HG03521 (cell line): ENCODE data around the gene AFF3.

ENCODE experiments used
- ATAC-seq: cut with Tn5 transposase; IDR thresholded peaks from one replicate; pipeline ENCODE4 v1.9.1; 2021; ENCODE audit warnings: mild to moderate bottlenecking, moderate library complexity; ENCODE audit not compliant: unreplicated experiment

The AFF3 gene

DNA sequence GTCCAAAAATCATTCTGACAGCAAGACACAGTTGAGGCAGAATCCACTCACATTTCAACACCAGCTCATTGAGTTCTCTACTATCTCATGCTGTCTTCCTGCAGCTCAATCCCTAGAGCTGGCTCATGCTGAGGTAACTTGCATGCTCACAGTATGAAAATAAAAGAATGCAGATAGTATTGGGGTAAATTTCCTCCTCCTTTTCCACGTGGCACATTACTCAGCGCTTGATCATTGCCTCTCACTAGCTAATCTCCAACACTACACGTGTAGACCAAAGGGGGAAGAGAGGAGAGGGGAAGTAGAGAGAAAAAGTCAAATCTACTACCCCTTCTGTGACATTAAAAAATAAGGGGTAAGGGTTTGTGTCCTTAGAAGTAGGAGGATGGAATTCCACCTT, 300.6 kb downstream of the AFF3 start:
- ATAC-seq: no peak

DNA sequence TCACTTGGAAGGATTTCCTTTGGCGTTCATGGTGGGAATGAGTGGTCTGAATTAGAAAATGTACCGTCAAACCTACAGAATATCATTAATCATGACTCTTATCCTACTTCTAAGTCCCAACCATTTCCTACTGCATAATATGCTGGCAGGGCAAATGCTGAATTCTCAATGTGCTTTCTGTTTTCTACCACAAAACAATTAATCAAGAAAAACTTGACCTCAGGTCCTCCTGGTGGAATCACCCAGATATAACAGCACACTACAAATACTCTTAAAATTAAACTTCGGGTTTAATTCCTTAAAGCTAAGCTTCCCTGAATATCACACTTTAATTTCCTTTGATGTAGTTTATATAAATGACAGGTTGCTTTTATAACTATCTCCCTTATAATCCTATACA, 301.6 kb downstream of the AFF3 start:
- ATAC-seq: no peak

GRCh38 chr2:99836690-99837605, 305.4 kb downstream of the AFF3 start:
- no peak for ATAC-seq

- no peak for ATAC-seq
Observed at GRCh38 chr2:99834426-99834825, 308.0 kb downstream of the AFF3 start.

- no peak for ATAC-seq
Observed at GRCh38 chr2:99833586-99834201, 308.7 kb downstream of the AFF3 start.

DNA sequence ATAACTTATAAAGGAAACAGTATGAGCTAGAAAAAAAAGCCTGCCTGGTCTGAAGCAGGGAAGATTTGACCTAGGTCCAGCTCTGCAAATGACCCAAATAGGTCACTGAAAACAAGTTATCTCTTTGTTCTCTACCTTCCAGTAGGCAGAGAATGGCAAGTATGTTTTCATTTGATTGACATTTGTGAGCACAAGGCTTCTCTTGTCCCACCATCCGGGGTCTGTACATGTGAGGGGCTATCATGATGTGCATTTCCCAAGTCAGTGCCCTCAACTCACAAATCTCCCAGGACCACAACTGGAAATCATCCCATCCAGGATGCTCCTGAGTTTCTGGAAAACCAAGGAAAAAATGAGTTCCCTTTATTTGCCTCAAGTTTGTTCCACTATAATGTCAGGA, 309.5 kb downstream of the AFF3 start:
- ATAC-seq: no peak

DNA sequence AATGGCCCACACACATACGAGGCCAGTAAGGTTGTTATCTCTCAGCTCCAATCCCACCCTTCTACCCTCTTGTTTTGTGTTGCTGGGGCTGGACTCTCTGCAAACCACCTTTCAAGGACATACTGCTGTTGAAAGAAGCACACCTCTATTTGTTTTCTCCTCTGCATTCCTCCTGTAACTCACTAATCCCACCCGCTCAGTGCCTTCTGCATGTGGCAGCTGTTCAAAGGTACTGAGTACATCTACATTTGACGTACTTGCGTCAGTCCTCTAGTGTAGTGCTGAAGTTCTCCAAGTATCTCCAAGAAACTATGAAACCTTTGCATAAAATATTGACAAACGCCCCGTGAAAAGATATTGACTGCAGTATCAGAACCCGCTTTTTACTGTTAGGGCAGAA, 310.6 kb downstream of the AFF3 start:
- no peak for ATAC-seq

DNA sequence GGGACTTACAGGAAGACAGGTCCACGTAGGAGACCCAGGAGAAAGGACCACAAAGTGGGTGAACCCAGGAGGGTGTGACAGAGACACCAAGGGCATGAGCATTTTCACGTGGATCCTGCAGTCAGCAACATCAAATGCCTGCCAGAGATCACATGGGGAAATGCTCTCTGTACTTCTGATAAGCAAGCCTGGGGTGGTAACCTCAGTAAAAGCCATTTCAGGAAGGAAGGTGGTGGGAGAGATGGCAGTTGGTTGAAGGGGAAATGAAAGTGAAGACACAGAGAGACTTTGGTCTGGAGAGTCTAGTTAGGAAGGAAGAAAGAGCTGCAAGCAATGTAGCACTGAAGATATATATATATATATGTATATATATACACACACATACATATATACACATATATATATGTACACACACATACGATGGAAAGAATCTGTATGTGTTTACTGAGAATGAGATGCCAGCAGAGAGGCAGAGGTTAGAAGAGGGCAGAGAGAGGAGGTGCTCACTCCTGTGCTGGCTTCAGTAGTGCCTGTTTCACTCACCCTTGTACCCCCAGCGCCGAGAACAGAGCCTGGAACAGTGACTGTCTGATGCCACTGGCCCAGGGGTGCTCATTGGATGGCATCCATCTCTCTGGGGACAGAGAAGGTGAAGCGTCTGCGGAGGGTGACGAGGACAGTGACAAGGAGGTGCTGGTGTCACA, 314.9 kb downstream of the AFF3 start:
- no peak for ATAC-seq

DNA sequence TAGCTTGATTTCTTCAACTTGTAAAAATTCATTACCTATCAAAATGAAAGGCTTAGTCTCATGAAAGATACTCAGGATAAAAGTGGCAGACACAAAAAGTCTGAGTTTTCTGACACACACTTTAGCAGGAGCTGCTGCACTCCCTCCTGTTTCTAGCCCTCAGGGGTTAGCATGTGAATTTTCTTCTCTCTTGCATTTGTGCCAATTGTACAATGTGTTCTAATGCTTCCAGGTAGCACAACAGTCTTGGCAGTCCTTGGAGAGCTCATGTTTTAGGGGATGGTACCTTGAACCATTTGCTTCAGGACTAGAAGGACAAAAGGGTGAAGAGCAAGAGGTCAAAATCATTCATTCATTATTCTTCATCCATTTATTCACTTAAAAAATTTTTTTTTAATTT, 316.8 kb downstream of the AFF3 start:
- ATAC-seq: no peak

- ATAC-seq: no peak
Observed at GRCh38 chr2:99824758-99825157, 317.6 kb downstream of the AFF3 start.

DNA sequence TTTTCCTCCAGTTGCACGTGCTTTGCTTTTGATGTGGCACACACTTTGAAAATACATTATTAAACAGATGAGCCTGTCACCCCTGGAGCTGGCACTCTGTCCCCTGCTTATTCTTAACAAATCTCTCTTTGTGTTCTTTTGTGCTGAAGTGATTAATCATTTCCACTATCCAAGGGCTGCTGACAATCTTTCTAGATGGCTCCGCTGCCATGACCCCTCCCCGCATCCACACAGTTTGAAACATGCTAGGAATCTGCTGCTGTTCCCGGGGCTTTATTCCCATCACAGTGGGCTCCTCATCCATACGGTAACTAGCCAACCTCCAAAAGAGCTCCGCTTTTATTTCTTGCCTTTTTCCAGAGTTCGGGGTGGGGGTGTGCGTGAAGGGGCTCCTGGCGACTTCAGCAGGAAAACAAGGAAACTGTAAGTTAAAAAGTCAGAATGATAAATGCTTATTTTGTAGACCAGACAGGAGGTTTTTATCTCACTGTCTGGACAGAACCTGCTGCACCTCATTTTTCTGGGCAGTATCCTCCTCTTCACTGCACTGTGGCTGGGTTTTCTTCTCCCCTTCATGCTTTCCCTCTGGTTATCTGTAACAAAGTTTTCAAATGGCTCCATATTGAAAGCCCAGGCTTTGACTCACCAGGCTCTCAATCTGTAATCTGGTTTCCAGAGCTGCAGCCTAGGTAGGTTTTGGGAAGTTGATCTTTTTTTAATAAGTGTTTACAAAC, 319.7 kb downstream of the AFF3 start:
- no peak for ATAC-seq

DNA sequence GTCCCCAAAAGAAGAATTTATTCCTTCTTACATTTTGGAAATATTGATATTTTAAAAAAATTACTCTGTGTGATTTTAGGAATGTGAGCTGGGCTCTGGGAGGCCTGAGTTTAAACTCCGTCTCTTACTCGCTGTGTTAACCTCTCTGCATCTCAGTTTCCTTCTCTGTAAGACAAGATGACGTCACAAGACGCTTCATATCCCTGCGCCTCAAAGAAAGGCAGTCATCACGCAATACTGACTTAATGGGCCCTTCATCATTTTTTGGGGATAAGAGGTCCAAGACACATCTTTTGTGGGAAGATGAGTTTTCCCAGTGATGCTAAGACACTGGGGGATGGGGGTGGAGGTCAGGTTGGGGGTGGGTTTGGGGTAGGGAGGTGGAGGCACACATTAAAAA, 320.4 kb downstream of the AFF3 start:
- no peak for ATAC-seq

DNA sequence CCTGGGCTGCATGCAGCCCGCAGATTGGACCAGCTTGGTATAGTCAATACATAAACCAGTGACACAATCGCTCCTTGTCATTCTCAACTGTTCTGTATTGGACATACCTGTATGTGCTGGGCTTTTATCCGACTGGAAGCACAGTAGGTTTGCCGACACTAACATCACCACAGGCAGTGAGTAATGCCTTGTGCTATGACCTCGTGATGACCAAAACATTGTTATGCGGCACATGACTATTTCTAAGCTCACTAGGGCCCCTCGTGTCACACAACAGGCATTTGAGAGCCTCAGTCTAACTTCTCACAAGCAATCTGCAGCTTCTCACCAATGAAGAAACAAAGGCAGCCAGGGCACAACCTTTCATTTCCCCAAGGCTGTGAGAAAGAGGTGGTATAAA, 320.8 kb downstream of the AFF3 start:
- no peak for ATAC-seq

- ATAC-seq: no peak
Observed at GRCh38 chr2:99821039-99821438, 321.4 kb downstream of the AFF3 start.

GRCh38 chr2:99819766-99820165, 322.6 kb downstream of the AFF3 start:
- ATAC-seq: no peak

GRCh38 chr2:99818842-99819241, 323.5 kb downstream of the AFF3 start:
- no peak for ATAC-seq

GRCh38 chr2:99816908-99817307, 325.5 kb downstream of the AFF3 start:
- no peak for ATAC-seq

DNA sequence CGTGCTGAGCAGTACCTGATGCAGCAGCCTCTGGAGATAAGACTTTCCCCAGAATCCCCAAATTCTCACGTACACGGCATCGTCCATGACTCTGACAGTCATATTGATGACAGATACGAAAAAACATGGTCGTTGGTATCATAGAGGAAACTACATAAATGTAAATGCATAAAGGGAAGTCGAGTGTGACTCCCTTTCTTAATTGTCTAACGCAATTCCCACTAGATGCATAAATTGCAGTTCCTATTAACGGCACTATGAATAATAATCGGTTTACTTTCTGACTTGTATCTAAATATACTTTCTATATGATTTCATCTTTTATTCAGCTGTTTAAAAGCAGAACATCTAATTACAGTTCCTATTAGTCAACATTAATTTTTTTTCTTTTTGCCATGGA, 330.0 kb downstream of the AFF3 start:
- no peak for ATAC-seq

- no peak for ATAC-seq
Observed at GRCh38 chr2:99811544-99811943, 330.8 kb downstream of the AFF3 start.

DNA sequence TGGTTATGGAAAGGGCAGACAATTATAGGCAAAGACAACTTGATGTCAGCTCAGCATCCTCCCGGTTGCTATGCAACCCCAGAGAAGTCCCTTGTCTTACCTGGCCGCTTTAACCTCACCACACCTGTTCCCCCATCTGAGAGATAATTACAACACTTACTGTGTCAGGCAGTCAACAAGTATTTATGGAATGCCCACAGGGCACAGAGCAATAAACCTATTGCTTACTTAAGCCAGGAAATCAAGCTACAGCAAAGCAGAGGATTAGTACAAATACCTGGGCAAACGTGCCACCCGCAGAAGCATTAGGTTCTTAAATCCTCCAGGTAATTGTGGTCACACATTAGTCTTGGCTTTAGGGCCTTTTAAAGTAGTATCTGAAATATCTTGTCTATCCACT, 332.2 kb downstream of the AFF3 start:
- ATAC-seq: no peak

DNA sequence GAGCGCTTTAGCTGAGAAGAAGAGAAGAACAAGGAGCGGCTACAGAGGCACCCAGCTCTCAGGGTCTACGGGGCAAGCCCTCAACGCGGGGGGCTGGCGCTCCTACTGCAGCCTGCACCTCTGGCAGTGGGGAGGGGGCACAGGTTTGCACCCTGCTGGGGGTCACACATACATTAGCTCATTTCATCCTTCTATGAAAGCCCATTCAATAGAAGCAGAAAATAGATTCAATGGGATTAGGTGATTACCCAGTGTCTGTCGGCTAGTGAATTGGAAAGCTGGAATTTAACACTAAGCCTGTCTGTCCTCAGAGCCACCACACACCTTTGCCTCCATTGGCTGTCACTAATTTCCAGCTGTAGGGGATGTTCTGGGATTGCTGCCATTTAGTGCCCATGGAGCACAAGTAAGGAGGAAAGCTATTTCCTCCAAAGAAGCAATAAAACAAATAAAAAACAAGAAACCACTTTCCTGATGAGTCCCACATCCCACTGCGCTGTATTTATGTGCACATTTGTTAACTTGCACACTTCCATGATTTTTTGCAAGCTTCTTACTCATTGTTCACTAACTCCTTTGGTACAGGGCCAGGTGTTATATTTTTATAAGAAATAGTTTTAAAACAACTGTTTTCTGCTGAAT, 333.0 kb downstream of the AFF3 start:
- no peak for ATAC-seq
